Measurements from ENCODE around the gene BDKRB1.
A peak's percentile ranks its signal among the peaks of the same experiment; 100 is the strongest.

The BDKRB1 gene

DNA sequence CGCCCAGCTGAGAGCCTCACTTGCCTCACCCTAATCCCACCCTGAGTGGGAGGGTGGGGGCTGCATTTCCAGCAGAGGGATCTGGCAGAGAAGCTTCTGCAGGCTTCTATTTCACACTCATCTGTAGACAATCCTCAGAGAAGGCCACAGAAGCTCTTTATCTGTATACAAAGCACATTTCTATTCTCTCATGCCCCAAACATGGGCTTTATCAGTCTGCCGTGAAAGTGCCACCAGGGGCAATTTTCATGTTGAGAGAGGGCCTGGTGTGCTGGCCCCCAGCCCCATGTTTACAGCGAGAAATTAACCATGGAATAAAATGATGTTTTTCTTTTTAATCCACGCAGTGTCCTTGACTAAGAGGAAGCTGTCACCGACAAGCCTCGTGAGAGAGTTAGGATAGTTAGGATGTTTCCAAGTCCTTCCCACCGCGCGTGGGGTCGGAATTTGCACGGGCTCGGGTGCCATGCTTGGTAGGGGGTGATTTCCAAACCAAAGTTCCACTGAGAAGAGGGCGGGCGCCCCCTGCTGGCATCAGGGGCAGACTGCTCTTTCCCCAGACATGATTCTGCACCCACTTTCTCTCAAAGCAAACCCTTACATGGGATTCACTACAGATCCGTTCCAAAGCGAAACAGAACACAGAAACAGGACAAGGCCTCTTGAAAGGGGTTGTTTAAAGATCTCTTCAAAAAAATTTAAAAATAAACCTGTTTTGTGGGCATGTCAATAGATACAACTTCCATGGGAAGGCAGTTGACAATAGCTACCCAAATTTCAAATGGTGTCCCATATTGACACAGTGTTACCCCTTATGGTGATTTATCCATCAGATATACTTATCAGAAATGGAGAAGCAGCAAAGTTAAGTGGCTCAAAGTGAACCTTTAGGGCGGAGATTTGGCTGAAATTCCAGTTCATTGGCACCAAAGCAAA is 19.4 kb downstream of the BDKRB1 start:
- Histone ChIP-seq H3K4me3 (ENCODE audit: low read length) (no peak overlapping the region), H3K9me3 (ENCODE audit: control insufficient read depth, insufficient read depth, low read length) (no peaks in the 10 kb centered on the region), H3K36me3 (ENCODE audit: control insufficient read depth, insufficient read depth, low read length) (no peaks in the 10 kb centered on the region), H3K27me3 (ENCODE audit: control insufficient read depth, insufficient read depth, low read length) (no peaks in the 10 kb centered on the region), H3K4me1 (ENCODE audit: control insufficient read depth, insufficient read depth, low read length) (peaks cover 1% of the 10 kb centered on the region; the same call in 1 of the 2 replicates), H3K27ac (ENCODE audit: low read length) (no peak overlapping the region)
- no CpG with 5 or more reads among the region's 17 CpGs for WGBS (ENCODE audit: insufficient coverage, insufficient read length)
- DNase-seq (ENCODE audit: low read depth, low spot score): peak; percentile 54

GRCh38 chr14:96277890-96278289 is 21.9 kb downstream of the BDKRB1 start:
- DNase-seq (ENCODE audit: low read depth, low spot score): no peak
- H3K4me3 ChIP-seq (ENCODE audit: low read length): no peak overlapping the region
- H3K4me1 ChIP-seq (ENCODE audit: control insufficient read depth, insufficient read depth, low read length): peaks cover 1% of the 10 kb centered on the region; the same call in 1 of the 2 replicates
- H3K9me3 ChIP-seq (ENCODE audit: control insufficient read depth, insufficient read depth, low read length): no peaks in the 10 kb centered on the region
- no CpG with 5 or more reads among the region's 1 CpG for WGBS (ENCODE audit: insufficient coverage, insufficient read length)
- no peaks in the 10 kb centered on the region for H3K27me3 ChIP-seq (ENCODE audit: control insufficient read depth, insufficient read depth, low read length)
- no peaks in the 10 kb centered on the region for H3K36me3 ChIP-seq (ENCODE audit: control insufficient read depth, insufficient read depth, low read length)
- H3K27ac ChIP-seq (ENCODE audit: low read length): no peak overlapping the region

- no peak for DNase-seq (ENCODE audit: low read depth, low spot score)
- WGBS (ENCODE audit: insufficient coverage, insufficient read length): no CpG with 5 or more reads among the region's 8 CpGs
- Histone ChIP-seq H3K9me3 (ENCODE audit: control insufficient read depth, insufficient read depth, low read length) (no peaks in the 10 kb centered on the region), H3K27me3 (ENCODE audit: control insufficient read depth, insufficient read depth, low read length) (no peaks in the 10 kb centered on the region), H3K36me3 (ENCODE audit: control insufficient read depth, insufficient read depth, low read length) (no peaks in the 10 kb centered on the region), H3K27ac (ENCODE audit: low read length) (no peak overlapping the region), H3K4me3 (ENCODE audit: low read length) (no peak overlapping the region), H3K4me1 (ENCODE audit: control insufficient read depth, insufficient read depth, low read length) (peaks cover 1% of the 10 kb centered on the region; the same call in 1 of the 2 replicates)
These were observed 23.6 kb downstream of the BDKRB1 start for GRCh38 chr14:96279564-96279963.

DNA sequence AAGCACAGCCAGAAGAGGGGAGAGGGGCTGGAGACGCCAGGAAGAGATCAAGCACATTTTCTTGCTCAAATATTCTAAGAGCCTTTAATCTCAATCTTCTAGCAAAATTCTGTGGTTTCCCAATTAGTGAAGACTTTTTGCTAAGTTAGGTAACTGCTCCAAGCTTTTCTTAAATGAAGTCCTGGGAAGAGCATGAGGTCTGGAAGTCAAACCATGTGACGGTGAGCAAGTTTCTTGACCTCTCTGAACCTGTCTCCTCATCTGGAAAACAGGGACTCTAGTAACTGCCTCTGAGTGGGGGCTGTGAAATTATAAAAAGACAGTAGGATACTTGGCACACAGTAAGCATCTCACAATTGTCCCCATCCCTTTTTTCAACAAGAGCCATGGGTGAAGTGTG is 24.1 kb downstream of the BDKRB1 start:
- Histone ChIP-seq H3K27ac (ENCODE audit: low read length) (no peak overlapping the region), H3K4me1 (ENCODE audit: control insufficient read depth, insufficient read depth, low read length) (peaks cover 1% of the 10 kb centered on the region; the same call in 1 of the 2 replicates), H3K27me3 (ENCODE audit: control insufficient read depth, insufficient read depth, low read length) (no peaks in the 10 kb centered on the region), H3K36me3 (ENCODE audit: control insufficient read depth, insufficient read depth, low read length) (no peaks in the 10 kb centered on the region), H3K9me3 (ENCODE audit: control insufficient read depth, insufficient read depth, low read length) (no peaks in the 10 kb centered on the region), H3K4me3 (ENCODE audit: low read length) (no peak overlapping the region)
- whole genome bisulfite sequencing (ENCODE audit: insufficient coverage, insufficient read length): no CpG with 5 or more reads among the region's 2 CpGs
- DNase-seq (ENCODE audit: low read depth, low spot score): no peak

GRCh38 chr14:96281486-96281885 is 25.5 kb downstream of the BDKRB1 start:
- no CpG with 5 or more reads among the region's 4 CpGs for WGBS (ENCODE audit: insufficient coverage, insufficient read length)
- Histone ChIP-seq H3K36me3 (ENCODE audit: control insufficient read depth, insufficient read depth, low read length) (no peaks in the 10 kb centered on the region), H3K4me3 (ENCODE audit: low read length) (no peak overlapping the region), H3K9me3 (ENCODE audit: control insufficient read depth, insufficient read depth, low read length) (no peaks in the 10 kb centered on the region), H3K27me3 (ENCODE audit: control insufficient read depth, insufficient read depth, low read length) (no peaks in the 10 kb centered on the region), H3K27ac (ENCODE audit: low read length) (no peak overlapping the region), H3K4me1 (ENCODE audit: control insufficient read depth, insufficient read depth, low read length) (no peaks in the 10 kb centered on the region)
- DNase-seq (ENCODE audit: low read depth, low spot score): no peak

DNA sequence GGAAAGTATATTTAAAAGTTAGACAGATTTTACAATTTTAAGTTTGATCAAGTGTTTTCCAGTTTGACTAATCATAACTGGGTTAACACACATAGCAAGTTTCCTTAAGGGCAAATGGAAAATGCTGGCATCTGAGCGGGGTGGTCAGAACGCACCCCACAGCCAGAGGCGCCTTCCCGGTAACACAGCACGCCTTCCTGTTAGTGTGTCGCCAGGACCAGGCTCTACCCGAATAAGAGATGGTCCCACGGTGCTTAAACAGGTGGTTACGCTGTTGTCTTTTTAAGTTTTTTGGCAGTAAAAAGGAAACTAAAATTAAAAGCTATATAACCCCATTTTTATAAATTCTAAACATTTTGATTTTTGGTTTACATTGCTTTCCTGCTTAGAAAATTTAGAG is 28.0 kb downstream of the BDKRB1 start:
- Histone ChIP-seq H3K27me3 (ENCODE audit: control insufficient read depth, insufficient read depth, low read length) (no peaks in the 10 kb centered on the region), H3K36me3 (ENCODE audit: control insufficient read depth, insufficient read depth, low read length) (no peaks in the 10 kb centered on the region), H3K4me3 (ENCODE audit: low read length) (no peak overlapping the region), H3K9me3 (ENCODE audit: control insufficient read depth, insufficient read depth, low read length) (no peaks in the 10 kb centered on the region), H3K27ac (ENCODE audit: low read length) (no peak overlapping the region), H3K4me1 (ENCODE audit: control insufficient read depth, insufficient read depth, low read length) (no peaks in the 10 kb centered on the region)
- no peak for DNase-seq (ENCODE audit: low read depth, low spot score)
- WGBS (ENCODE audit: insufficient coverage, insufficient read length): no CpG with 5 or more reads among the region's 9 CpGs

- no CpG with 5 or more reads among the region's 1 CpG for WGBS (ENCODE audit: insufficient coverage, insufficient read length)
- Histone ChIP-seq H3K36me3 (ENCODE audit: control insufficient read depth, insufficient read depth, low read length) (no peaks in the 10 kb centered on the region), H3K27me3 (ENCODE audit: control insufficient read depth, insufficient read depth, low read length) (no peaks in the 10 kb centered on the region), H3K4me1 (ENCODE audit: control insufficient read depth, insufficient read depth, low read length) (no peaks in the 10 kb centered on the region), H3K9me3 (ENCODE audit: control insufficient read depth, insufficient read depth, low read length) (no peaks in the 10 kb centered on the region), H3K27ac (ENCODE audit: low read length) (no peak overlapping the region), H3K4me3 (ENCODE audit: low read length) (no peak overlapping the region)
- DNase-seq (ENCODE audit: low read depth, low spot score): no peak
These were observed 28.4 kb downstream of the BDKRB1 start for GRCh38 chr14:96284430-96284829.

GRCh38 chr14:96285667-96286066 is 29.7 kb downstream of the BDKRB1 start:
- H3K27me3 ChIP-seq (ENCODE audit: control insufficient read depth, insufficient read depth, low read length): no peaks in the 10 kb centered on the region
- no peak overlapping the region for H3K4me3 ChIP-seq (ENCODE audit: low read length)
- H3K27ac ChIP-seq (ENCODE audit: low read length): no peak overlapping the region
- no peaks in the 10 kb centered on the region for H3K9me3 ChIP-seq (ENCODE audit: control insufficient read depth, insufficient read depth, low read length)
- H3K4me1 ChIP-seq (ENCODE audit: control insufficient read depth, insufficient read depth, low read length): no peaks in the 10 kb centered on the region
- peaks cover 2% of the 10 kb centered on the region; the same call in 1 of the 2 replicates for H3K36me3 ChIP-seq (ENCODE audit: control insufficient read depth, insufficient read depth, low read length)
- WGBS (ENCODE audit: insufficient coverage, insufficient read length): no CpG with 5 or more reads among the region's 17 CpGs
- no peak for DNase-seq (ENCODE audit: low read depth, low spot score)

GRCh38 chr14:96286251-96286650 is 30.2 kb downstream of the BDKRB1 start:
- H3K4me1 ChIP-seq (ENCODE audit: control insufficient read depth, insufficient read depth, low read length): no peaks in the 10 kb centered on the region
- WGBS (ENCODE audit: insufficient coverage, insufficient read length): no CpG with 5 or more reads among the region's 1 CpG
- no peak overlapping the region for H3K4me3 ChIP-seq (ENCODE audit: low read length)
- H3K36me3 ChIP-seq (ENCODE audit: control insufficient read depth, insufficient read depth, low read length): peaks cover 2% of the 10 kb centered on the region; the same call in 1 of the 2 replicates
- no peaks in the 10 kb centered on the region for H3K27me3 ChIP-seq (ENCODE audit: control insufficient read depth, insufficient read depth, low read length)
- H3K27ac ChIP-seq (ENCODE audit: low read length): no peak overlapping the region
- DNase-seq (ENCODE audit: low read depth, low spot score): no peak
- H3K9me3 ChIP-seq (ENCODE audit: control insufficient read depth, insufficient read depth, low read length): no peaks in the 10 kb centered on the region

DNA sequence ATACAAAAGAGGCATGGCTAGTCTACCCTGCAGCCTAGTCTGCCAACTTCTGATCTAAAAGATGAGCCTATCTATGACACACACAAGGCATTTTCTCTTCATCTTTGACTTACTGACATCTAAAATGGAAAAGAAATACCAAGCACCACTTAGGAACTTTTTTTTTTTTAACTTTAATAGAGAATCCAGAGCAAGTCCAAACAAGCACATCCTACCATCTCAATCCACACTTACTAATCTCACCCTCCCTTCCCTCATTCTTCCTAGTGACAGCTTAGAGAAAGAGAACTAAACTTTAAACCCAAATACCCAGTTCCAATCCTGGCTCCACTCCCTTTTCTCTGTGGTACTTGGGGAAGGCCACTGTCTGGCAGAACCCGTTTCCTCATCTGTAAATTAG is 31.8 kb downstream of the BDKRB1 start:
- no peaks in the 10 kb centered on the region for H3K9me3 ChIP-seq (ENCODE audit: control insufficient read depth, insufficient read depth, low read length)
- DNase-seq (ENCODE audit: low read depth, low spot score): no peak
- no peaks in the 10 kb centered on the region for H3K27me3 ChIP-seq (ENCODE audit: control insufficient read depth, insufficient read depth, low read length)
- no peak overlapping the region for H3K27ac ChIP-seq (ENCODE audit: low read length)
- no peaks in the 10 kb centered on the region for H3K4me1 ChIP-seq (ENCODE audit: control insufficient read depth, insufficient read depth, low read length)
- WGBS (ENCODE audit: insufficient coverage, insufficient read length): no CpG with 5 or more reads among the region's 1 CpG
- H3K36me3 ChIP-seq (ENCODE audit: control insufficient read depth, insufficient read depth, low read length): peaks cover 2% of the 10 kb centered on the region; the same call in 1 of the 2 replicates
- H3K4me3 ChIP-seq (ENCODE audit: low read length): no peak overlapping the region
